ENCODE results near the gene CAPN9. TPM values are rescaled to one million over a fixed set of nuclear protein-coding genes. Genes with fewer than 3 reads are reported as not detected.

Gene CAPN9
- total and polyA plus RNA-seq, 8 donors = 0.08 to 0.73 (median 0.28) TPM; not detected in 5

- intact Hi-C loops (cut with DNase I) = no loop called here
- Histone ChIP-seq H3K4me3 (no peak overlapping the region), H3K27ac (no peak overlapping the region), H3K27me3 (no peaks in the 10 kb centered on the region), H3K9me3 (no peaks in the 10 kb centered on the region), H3K4me1 (no peaks in the 10 kb centered on the region), H3K36me3 (no peaks in the 10 kb centered on the region)
- ATAC-seq (no peak), DNase-seq (no peak), FAIRE-seq (no peak)
- TF ChIP-seq CTCF (IDR thresholded peaks at IDR 0.05) = no peak
- 77 to 79% methylated on average over 3 of the region's 3 CpGs for WGBS, 2 donors
Observed at GRCh38 chr1:230786385-230786753, 39.2 kb downstream of the CAPN9 start.

GRCh38 chr1:230787471-230787870, 40.3 kb downstream of the CAPN9 start:
- H3K4me3 ChIP-seq = no peak overlapping the region
- no peak for DNase-seq
- no peaks in the 10 kb centered on the region for H3K36me3 ChIP-seq
- no peak for FAIRE-seq
- no peak for TF ChIP-seq CTCF (IDR thresholded peaks at IDR 0.05)
- H3K27me3 ChIP-seq = no peaks in the 10 kb centered on the region
- no peak overlapping the region for H3K27ac ChIP-seq
- H3K9me3 ChIP-seq = no peaks in the 10 kb centered on the region
- intact Hi-C loops (cut with DNase I) = no loop called here
- 81 to 82% methylated on average over 7 of the region's 7 CpGs for WGBS, 2 donors
- H3K4me1 ChIP-seq = no peaks in the 10 kb centered on the region
- no peak for ATAC-seq

GRCh38 chr1:230788561-230789275, 41.5 kb downstream of the CAPN9 start:
- DNase-seq (no peak), ATAC-seq (no peak), FAIRE-seq (no peak)
- Histone ChIP-seq H3K4me1 (no peaks in the 10 kb centered on the region), H3K27ac (no peak overlapping the region), H3K36me3 (no peaks in the 10 kb centered on the region), H3K27me3 (no peaks in the 10 kb centered on the region), H3K9me3 (no peaks in the 10 kb centered on the region), H3K4me3 (no peak overlapping the region)
- 86 to 88% methylated on average over 10 of the region's 10 CpGs for WGBS, 2 donors
- intact Hi-C loops (cut with DNase I) = no loop called here
- no peak for TF ChIP-seq CTCF (IDR thresholded peaks at IDR 0.05)

- H3K4me3 ChIP-seq = no peak overlapping the region
- no peaks in the 10 kb centered on the region for H3K27me3 ChIP-seq
- DNase-seq (no peak), ATAC-seq (no peak), FAIRE-seq (no peak)
- intact Hi-C loops (cut with DNase I) = loop anchor here in 1 of 3 donors (10.0 kb wide), 1 partner anchor 425 kb away; no protein-coding TSS in a partner anchor
- no peak for TF ChIP-seq CTCF (IDR thresholded peaks at IDR 0.05)
- no peaks in the 10 kb centered on the region for H3K36me3 ChIP-seq
- no peak overlapping the region for H3K27ac ChIP-seq
- no peaks in the 10 kb centered on the region for H3K4me1 ChIP-seq
- H3K9me3 ChIP-seq = no peaks in the 10 kb centered on the region
- WGBS, 2 donors = 55 to 69% methylated on average over 5 of the region's 5 CpGs
Observed at GRCh38 chr1:230790026-230790425, 42.8 kb downstream of the CAPN9 start.

- H3K27ac ChIP-seq = no peak overlapping the region
- no peaks in the 10 kb centered on the region for H3K36me3 ChIP-seq
- intact Hi-C loops (cut with DNase I) = loop anchor here in 1 of 3 donors (10.0 kb wide), 1 partner anchor 423 kb away; no protein-coding TSS in a partner anchor
- no peaks in the 10 kb centered on the region for H3K4me1 ChIP-seq
- ATAC-seq (no peak), FAIRE-seq (no peak), DNase-seq (no peak)
- no peaks in the 10 kb centered on the region for H3K27me3 ChIP-seq
- WGBS, 2 donors = 60 to 73% methylated on average over 5 of the region's 5 CpGs
- no peak overlapping the region for H3K4me3 ChIP-seq
- no peaks in the 10 kb centered on the region for H3K9me3 ChIP-seq
- no peak for TF ChIP-seq CTCF (IDR thresholded peaks at IDR 0.05)
Observed at GRCh38 chr1:230791986-230792564, 44.9 kb downstream of the CAPN9 start.
